ENCODE data around the gene EIF2B2.

The EIF2B2 gene

GRCh38 chr14:75023108-75023507 is 20.4 kb downstream of the EIF2B2 start:
- peak; percentile 69 for DNase-seq
- H4K91ac ChIP-seq (ENCODE audit: low read length), result no peak overlapping the region

GRCh38 chr14:75025082-75025481 is 22.4 kb downstream of the EIF2B2 start:
- no peak overlapping the region for H3K27ac ChIP-seq (ENCODE audit: low read length, poor library complexity, severe bottlenecking)
- H4K8ac ChIP-seq (ENCODE audit: low read length), result no peak overlapping the region
- no peak overlapping the region for H2AFZ ChIP-seq (ENCODE audit: low read depth, low read length)
- no peak overlapping the region for H3K18ac ChIP-seq (ENCODE audit: low read depth in 1 of 2, low read length in 2 of 2)
- H3K4me2 ChIP-seq (ENCODE audit: low read length, poor library complexity, severe bottlenecking), result no peak overlapping the region
- WGBS, result 46% methylated on average over 4 of the region's 4 CpGs
- no peak overlapping the region for H2BK12ac ChIP-seq (ENCODE audit: low read length in 2 of 2)
- no peaks in the 10 kb centered on the region for H3K79me1 ChIP-seq (replicated peaks; ENCODE audit: low read length, poor library complexity, severe bottlenecking)
- no peak overlapping the region for H2BK15ac ChIP-seq (ENCODE audit: low read depth, poor library complexity, severe bottlenecking)
- H2BK120ac ChIP-seq (ENCODE audit: low read depth, low read length), result no peak overlapping the region
- no peaks in the 10 kb centered on the region for H3K9me3 ChIP-seq (ENCODE audit: control insufficient read depth, low read length)
- no peak overlapping the region for H3K4me3 ChIP-seq (ENCODE audit: insufficient read depth in 1 of 2, low read depth in 1 of 2, low read length in 2 of 2)
- no peaks in the 10 kb centered on the region for H3K27me3 ChIP-seq (ENCODE audit: control insufficient read depth in 1 of 2, insufficient read depth in 1 of 2, low read length in 2 of 2)
- no peaks in the 10 kb centered on the region for H3K4me1 ChIP-seq (ENCODE audit: control insufficient read depth, insufficient read depth, low read depth, low read length)
- H3K23ac ChIP-seq (ENCODE audit: low read length in 2 of 2), result no peak overlapping the region
- H3K9ac ChIP-seq (ENCODE audit: low read length), result no peak overlapping the region
- no peak overlapping the region for H2BK5ac ChIP-seq (ENCODE audit: low read depth, low read length, poor library complexity, severe bottlenecking)
- no peak overlapping the region for H3K14ac ChIP-seq (ENCODE audit: low read length in 2 of 2)
- H3K4ac ChIP-seq (ENCODE audit: low read depth in 1 of 2, low read length in 2 of 2), result no peak overlapping the region
- peaks cover 8 to 80% of the 10 kb centered on the region in 2 experiments for H3K36me3 ChIP-seq (ENCODE audit: control insufficient read depth in 1 of 2, insufficient read depth in 2 of 2, low read depth in 1 of 2, low read length in 2 of 2)
- no peak overlapping the region for H2AK5ac ChIP-seq (ENCODE audit: low read length, severe bottlenecking)
- no peak overlapping the region for H4K91ac ChIP-seq (ENCODE audit: low read length)
- peak; percentile 49 for DNase-seq

More at GRCh38 chr14:75023108-75023507, 20.4 kb downstream of the EIF2B2 start:
- no peak overlapping the region for H2BK120ac ChIP-seq (ENCODE audit: low read depth, low read length)
- H3K18ac ChIP-seq (ENCODE audit: low read depth in 1 of 2, low read length in 2 of 2), result no peak overlapping the region
- no peak overlapping the region for H2AFZ ChIP-seq (ENCODE audit: low read depth, low read length)
- no peak overlapping the region for H3K4ac ChIP-seq (ENCODE audit: low read depth in 1 of 2, low read length in 2 of 2)
- H3K27me3 ChIP-seq (ENCODE audit: control insufficient read depth in 1 of 2, insufficient read depth in 1 of 2, low read length in 2 of 2), result no peaks in the 10 kb centered on the region
- H3K9me3 ChIP-seq (ENCODE audit: control insufficient read depth, low read length), result no peaks in the 10 kb centered on the region
- H3K4me2 ChIP-seq (ENCODE audit: low read length, poor library complexity, severe bottlenecking), result no peak overlapping the region
- no peak overlapping the region for H2BK15ac ChIP-seq (ENCODE audit: low read depth, poor library complexity, severe bottlenecking)
- H3K23ac ChIP-seq (ENCODE audit: low read length in 2 of 2), result no peak overlapping the region
- H3K4me1 ChIP-seq (ENCODE audit: control insufficient read depth, insufficient read depth, low read depth, low read length), result no peaks in the 10 kb centered on the region
- peaks cover 2% of the 10 kb centered on the region for H3K79me1 ChIP-seq (replicated peaks; ENCODE audit: low read length, poor library complexity, severe bottlenecking)
- no peak overlapping the region for H4K8ac ChIP-seq (ENCODE audit: low read length)
- no peak overlapping the region for H2AK5ac ChIP-seq (ENCODE audit: low read length, severe bottlenecking)
- peaks cover 3 to 81% of the 10 kb centered on the region in 2 experiments for H3K36me3 ChIP-seq (ENCODE audit: control insufficient read depth in 1 of 2, insufficient read depth in 2 of 2, low read depth in 1 of 2, low read length in 2 of 2)
- H3K27ac ChIP-seq (ENCODE audit: low read length, poor library complexity, severe bottlenecking), result no peak overlapping the region
- H2BK12ac ChIP-seq (ENCODE audit: low read length in 2 of 2), result no peak overlapping the region
- no peak overlapping the region for H3K9ac ChIP-seq (ENCODE audit: low read length)
- H3K4me3 ChIP-seq (ENCODE audit: insufficient read depth in 1 of 2, low read depth in 1 of 2, low read length in 2 of 2), result no peak overlapping the region
- no peak overlapping the region for H3K14ac ChIP-seq (ENCODE audit: low read length in 2 of 2)
- 67% methylated on average over 1 of the region's 1 CpG for whole genome bisulfite sequencing
- no peak overlapping the region for H2BK5ac ChIP-seq (ENCODE audit: low read depth, low read length, poor library complexity, severe bottlenecking)

GRCh38 chr14:75025876-75026275 is 23.2 kb downstream of the EIF2B2 start:
- Histone ChIP-seq H2BK5ac (ENCODE audit: low read depth, low read length, poor library complexity, severe bottlenecking) (no peak overlapping the region), H3K79me1 (replicated peaks; ENCODE audit: low read length, poor library complexity, severe bottlenecking) (no peaks in the 10 kb centered on the region), H3K18ac (ENCODE audit: low read depth in 1 of 2, low read length in 2 of 2) (no peak overlapping the region), H2BK120ac (ENCODE audit: low read depth, low read length) (no peak overlapping the region), H2BK15ac (ENCODE audit: low read depth, poor library complexity, severe bottlenecking) (no peak overlapping the region), H2AFZ (ENCODE audit: low read depth, low read length) (no peak overlapping the region), H3K9me3 (ENCODE audit: control insufficient read depth, low read length) (no peaks in the 10 kb centered on the region), H2AK5ac (ENCODE audit: low read length, severe bottlenecking) (no peak overlapping the region), H3K4me3 (ENCODE audit: insufficient read depth in 1 of 2, low read depth in 1 of 2, low read length in 2 of 2) (no peak overlapping the region), H2BK12ac (ENCODE audit: low read length in 2 of 2) (no peak overlapping the region), H3K23ac (ENCODE audit: low read length in 2 of 2) (no peak overlapping the region), H3K27me3 (ENCODE audit: control insufficient read depth in 1 of 2, insufficient read depth in 1 of 2, low read length in 2 of 2) (no peaks in the 10 kb centered on the region), H3K27ac (ENCODE audit: low read length, poor library complexity, severe bottlenecking) (no peak overlapping the region), H3K14ac (ENCODE audit: low read length in 2 of 2) (no peak overlapping the region), H3K9ac (ENCODE audit: low read length) (no peak overlapping the region), H3K36me3 (ENCODE audit: control insufficient read depth in 1 of 2, insufficient read depth in 2 of 2, low read depth in 1 of 2, low read length in 2 of 2) (peaks cover 8 to 82% of the 10 kb centered on the region in 2 experiments), H3K4ac (ENCODE audit: low read depth in 1 of 2, low read length in 2 of 2) (no peak overlapping the region), H3K4me2 (ENCODE audit: low read length, poor library complexity, severe bottlenecking) (no peak overlapping the region), H4K8ac (ENCODE audit: low read length) (no peak overlapping the region), H3K4me1 (ENCODE audit: control insufficient read depth, insufficient read depth, low read depth, low read length) (no peaks in the 10 kb centered on the region), H4K91ac (ENCODE audit: low read length) (no peak overlapping the region)
- no peak for DNase-seq
- 100% methylated on average over 2 of the region's 2 CpGs for WGBS

- H2BK15ac ChIP-seq (ENCODE audit: low read depth, poor library complexity, severe bottlenecking), result no peak overlapping the region
- no peaks in the 10 kb centered on the region for H3K4me1 ChIP-seq (ENCODE audit: control insufficient read depth, insufficient read depth, low read depth, low read length)
- H3K4ac ChIP-seq (ENCODE audit: low read depth in 1 of 2, low read length in 2 of 2), result no peak overlapping the region
- H3K27me3 ChIP-seq (ENCODE audit: control insufficient read depth in 1 of 2, insufficient read depth in 1 of 2, low read length in 2 of 2), result no peaks in the 10 kb centered on the region
- H3K4me3 ChIP-seq (ENCODE audit: insufficient read depth in 1 of 2, low read depth in 1 of 2, low read length in 2 of 2), result no peak overlapping the region
- no peak overlapping the region for H2AK5ac ChIP-seq (ENCODE audit: low read length, severe bottlenecking)
- no peak overlapping the region for H2BK120ac ChIP-seq (ENCODE audit: low read depth, low read length)
- H3K9me3 ChIP-seq (ENCODE audit: control insufficient read depth, low read length), result no peaks in the 10 kb centered on the region
- no peak for DNase-seq
- no peak overlapping the region for H3K9ac ChIP-seq (ENCODE audit: low read length)
- H2AFZ ChIP-seq (ENCODE audit: low read depth, low read length), result no peak overlapping the region
- no peak overlapping the region for H3K18ac ChIP-seq (ENCODE audit: low read depth in 1 of 2, low read length in 2 of 2)
- no peak overlapping the region for H3K27ac ChIP-seq (ENCODE audit: low read length, poor library complexity, severe bottlenecking)
- no peak overlapping the region for H3K14ac ChIP-seq (ENCODE audit: low read length in 2 of 2)
- H4K91ac ChIP-seq (ENCODE audit: low read length), result no peak overlapping the region
- no peak overlapping the region for H4K8ac ChIP-seq (ENCODE audit: low read length)
- peaks cover 14 to 78% of the 10 kb centered on the region in 2 experiments for H3K36me3 ChIP-seq (ENCODE audit: control insufficient read depth in 1 of 2, insufficient read depth in 2 of 2, low read depth in 1 of 2, low read length in 2 of 2)
- H2BK5ac ChIP-seq (ENCODE audit: low read depth, low read length, poor library complexity, severe bottlenecking), result no peak overlapping the region
- no peak overlapping the region for H3K4me2 ChIP-seq (ENCODE audit: low read length, poor library complexity, severe bottlenecking)
- H2BK12ac ChIP-seq (ENCODE audit: low read length in 2 of 2), result no peak overlapping the region
- H3K23ac ChIP-seq (ENCODE audit: low read length in 2 of 2), result no peak overlapping the region
- WGBS, result 0% methylated on average over 1 of the region's 1 CpG
- no peaks in the 10 kb centered on the region for H3K79me1 ChIP-seq (replicated peaks; ENCODE audit: low read length, poor library complexity, severe bottlenecking)
Observed at GRCh38 chr14:75030147-75030546, 27.4 kb downstream of the EIF2B2 start.
